Measurements from ENCODE around the gene SDHAF1. TPM values are rescaled to one million over a fixed set of nuclear protein-coding genes. Genes with fewer than 3 reads are reported as not detected.

SDHAF1 gene
- total RNA-seq, 2 experiments from 2014 or later = 26.1 to 52.6 TPM

GRCh38 chr19:35983177-35983576 is 11.8 kb upstream of the SDHAF1 start:
- Histone ChIP-seq H3K9me2 (ENCODE audit: insufficient read depth, low read length) (no peaks in the 10 kb centered on the region), H3K79me2 (ENCODE audit: insufficient read depth, low read depth, low read length) (no peaks in the 10 kb centered on the region), H4K20me1 (ENCODE audit: insufficient read depth, low read length) (no peaks in the 10 kb centered on the region), H2AFZ (ENCODE audit: low read length) (no peak overlapping the region), H3K9me3 (ENCODE audit: low read length) (no peaks in the 10 kb centered on the region), H3K4me1 (ENCODE audit: insufficient read depth, low read length, poor library complexity, severe bottlenecking) (peaks cover 5% of the 10 kb centered on the region), H3K36me3 (ENCODE audit: insufficient read depth, low read length) (no peaks in the 10 kb centered on the region), H3K4me3 (ENCODE audit: low read depth, low read length, poor library complexity, severe bottlenecking) (no peak overlapping the region), H3K27ac (ENCODE audit: low read depth, low read length, poor library complexity, severe bottlenecking) (no peak overlapping the region), H3K4me2 (ENCODE audit: low read length) (no peak overlapping the region)
- CTCF ChIA-PET (ENCODE audit: unreplicated experiment) = interaction anchor here (0.6 kb wide), 1 partner anchor 144 kb away, joined by 8 read pairs; no protein-coding TSS in a partner anchor
- intact Hi-C loops (cut with micrococcal nuclease; ENCODE audit: unreplicated experiment) = no loop called here
- BruUV-seq (replicated peaks) = no TSS peak
- POLR2A ChIA-PET = no interaction called here
- DNase-seq (ENCODE audit: low spot score) = no peak
- TF ChIP-seq, protein P1, sequence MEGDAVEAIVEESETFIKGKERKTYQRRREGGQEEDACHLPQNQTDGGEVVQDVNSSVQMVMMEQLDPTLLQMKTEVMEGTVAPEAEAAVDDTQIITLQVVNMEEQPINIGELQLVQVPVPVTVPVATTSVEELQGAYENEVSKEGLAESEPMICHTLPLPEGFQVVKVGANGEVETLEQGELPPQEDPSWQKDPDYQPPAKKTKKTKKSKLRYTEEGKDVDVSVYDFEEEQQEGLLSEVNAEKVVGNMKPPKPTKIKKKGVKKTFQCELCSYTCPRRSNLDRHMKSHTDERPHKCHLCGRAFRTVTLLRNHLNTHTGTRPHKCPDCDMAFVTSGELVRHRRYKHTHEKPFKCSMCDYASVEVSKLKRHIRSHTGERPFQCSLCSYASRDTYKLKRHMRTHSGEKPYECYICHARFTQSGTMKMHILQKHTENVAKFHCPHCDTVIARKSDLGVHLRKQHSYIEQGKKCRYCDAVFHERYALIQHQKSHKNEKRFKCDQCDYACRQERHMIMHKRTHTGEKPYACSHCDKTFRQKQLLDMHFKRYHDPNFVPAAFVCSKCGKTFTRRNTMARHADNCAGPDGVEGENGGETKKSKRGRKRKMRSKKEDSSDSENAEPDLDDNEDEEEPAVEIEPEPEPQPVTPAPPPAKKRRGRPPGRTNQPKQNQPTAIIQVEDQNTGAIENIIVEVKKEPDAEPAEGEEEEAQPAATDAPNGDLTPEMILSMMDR (conservative IDR thresholded peaks at IDR 0.05; ENCODE audit: low read length) = no peak
- TF ChIP-seq EZH2phosphoT487 (IDR thresholded peaks at IDR 0.05; ENCODE audit: borderline replicate concordance, low read depth, low read length) = no peak

DNA sequence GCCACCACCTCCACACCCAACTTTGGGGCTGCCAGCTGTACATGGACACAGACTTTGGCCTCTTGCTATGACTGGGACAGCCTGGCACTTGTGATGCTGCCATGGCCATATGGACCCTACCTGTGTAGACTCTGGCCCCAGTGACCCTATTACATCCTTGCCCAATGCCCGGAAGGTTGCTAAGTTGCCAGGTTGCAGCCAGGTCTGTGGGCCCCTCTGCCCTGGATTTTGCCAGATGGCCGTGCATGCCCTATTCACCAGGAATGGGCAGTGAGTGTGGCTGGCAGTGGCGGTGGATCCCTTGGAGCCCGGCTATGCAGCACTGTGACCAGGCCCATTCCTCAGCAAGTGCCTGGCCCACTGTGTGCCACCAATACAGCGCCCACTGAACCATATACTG is 8.9 kb upstream of the SDHAF1 start:
- ChIA-PET POLR2A (no interaction called here), CTCF (ENCODE audit: unreplicated experiment) (no interaction called here)
- Histone ChIP-seq H3K79me2 (ENCODE audit: insufficient read depth, low read depth, low read length) (no peaks in the 10 kb centered on the region), H3K4me3 (ENCODE audit: low read depth, low read length, poor library complexity, severe bottlenecking) (no peak overlapping the region), H3K9me2 (ENCODE audit: insufficient read depth, low read length) (no peaks in the 10 kb centered on the region), H3K4me1 (ENCODE audit: insufficient read depth, low read length, poor library complexity, severe bottlenecking) (peaks cover 5% of the 10 kb centered on the region), H4K20me1 (ENCODE audit: insufficient read depth, low read length) (no peaks in the 10 kb centered on the region), H3K27ac (ENCODE audit: low read depth, low read length, poor library complexity, severe bottlenecking) (no peak overlapping the region), H2AFZ (ENCODE audit: low read length) (no peak overlapping the region), H3K4me2 (ENCODE audit: low read length) (no peak overlapping the region), H3K36me3 (ENCODE audit: insufficient read depth, low read length) (no peaks in the 10 kb centered on the region), H3K9me3 (ENCODE audit: low read length) (peaks cover 5% of the 10 kb centered on the region; the same call in 1 of the 2 replicates)
- no TSS peak for BruUV-seq (replicated peaks)
- intact Hi-C loops (cut with micrococcal nuclease; ENCODE audit: unreplicated experiment) = no loop called here
- no peak for DNase-seq (ENCODE audit: low spot score)
- no peak for TF ChIP-seq EZH2phosphoT487 (IDR thresholded peaks at IDR 0.05; ENCODE audit: borderline replicate concordance, low read depth, low read length)
- TF ChIP-seq, protein P1 (conservative IDR thresholded peaks at IDR 0.05; ENCODE audit: low read length) = no peak

DNA sequence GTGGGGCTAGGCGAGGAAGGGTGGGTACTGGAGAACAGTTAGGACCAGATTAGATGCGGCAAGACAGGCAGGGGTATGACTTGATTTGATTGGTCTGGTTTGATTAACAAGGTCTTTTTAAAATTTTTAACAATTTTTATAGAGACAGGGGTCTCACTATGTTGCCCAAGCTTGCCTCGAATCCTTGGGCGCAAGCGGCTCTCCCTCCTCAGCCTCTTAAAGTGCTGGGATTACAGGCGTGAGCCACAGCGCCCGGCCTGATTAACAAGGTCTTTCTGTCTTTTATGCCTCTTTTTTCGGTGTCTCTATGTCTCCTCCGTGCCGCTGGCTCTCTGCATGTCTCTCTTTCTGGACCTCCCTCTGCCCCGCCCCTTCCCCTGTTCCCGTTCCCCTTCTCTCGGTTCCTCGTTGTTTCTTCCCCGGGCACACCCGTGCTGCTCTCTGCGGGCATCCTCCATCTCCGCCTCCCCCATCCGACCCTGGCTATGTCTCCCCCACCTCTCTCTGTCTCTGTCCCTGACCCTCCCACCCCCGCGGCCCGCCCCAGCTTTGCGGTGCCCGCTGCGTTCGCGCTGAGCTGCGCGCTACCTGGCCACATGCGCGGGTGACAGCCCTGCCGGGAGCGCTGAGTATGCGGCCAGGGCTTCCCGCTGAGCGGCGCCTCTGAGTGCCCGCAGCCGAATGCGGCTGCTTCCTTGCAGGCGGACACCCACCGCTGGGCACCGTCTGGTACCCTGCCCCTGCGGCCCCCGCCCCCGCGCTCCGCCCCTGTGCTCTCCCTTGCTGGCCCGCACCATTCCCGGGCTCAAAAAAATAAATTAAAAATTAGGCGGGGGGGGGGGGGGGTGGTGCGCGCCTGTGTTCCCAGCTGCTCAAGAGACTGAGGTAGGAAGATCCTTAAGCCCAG is 8.1 kb upstream of the SDHAF1 start:
- no TSS peak for BruUV-seq (replicated peaks)
- Histone ChIP-seq H3K4me3 (ENCODE audit: low read depth, low read length, poor library complexity, severe bottlenecking) (peak overlapping the region; percentile 56), H3K36me3 (ENCODE audit: insufficient read depth, low read length) (no peaks in the 10 kb centered on the region), H2AFZ (ENCODE audit: low read length) (no peak overlapping the region), H3K9me3 (ENCODE audit: low read length) (peaks cover 5% of the 10 kb centered on the region; the same call in 1 of the 2 replicates), H3K79me2 (ENCODE audit: insufficient read depth, low read depth, low read length) (no peaks in the 10 kb centered on the region), H3K4me2 (ENCODE audit: low read length) (peak overlapping the region; percentile 61), H4K20me1 (ENCODE audit: insufficient read depth, low read length) (no peaks in the 10 kb centered on the region), H3K27ac (ENCODE audit: low read depth, low read length, poor library complexity, severe bottlenecking) (no peak overlapping the region), H3K9me2 (ENCODE audit: insufficient read depth, low read length) (no peaks in the 10 kb centered on the region), H3K4me1 (ENCODE audit: insufficient read depth, low read length, poor library complexity, severe bottlenecking) (peaks cover 5% of the 10 kb centered on the region)
- ChIA-PET POLR2A (interaction anchor here (0.7 kb wide), 1 partner anchor 50 kb away, joined by 4 read pairs; no protein-coding TSS in a partner anchor), CTCF (ENCODE audit: unreplicated experiment) (no interaction called here)
- intact Hi-C loops (cut with micrococcal nuclease; ENCODE audit: unreplicated experiment) = no loop called here
- TF ChIP-seq, protein P1 (conservative IDR thresholded peaks at IDR 0.05; ENCODE audit: low read length) = no peak
- TF ChIP-seq EZH2phosphoT487 (IDR thresholded peaks at IDR 0.05; ENCODE audit: borderline replicate concordance, low read depth, low read length) = no peak
- DNase-seq (ENCODE audit: low spot score) = peak; percentile 39
